ENCODE data around the gene ZMAT5. TPM values are rescaled to one million over a fixed set of nuclear protein-coding genes. Genes with fewer than 3 reads are reported as not detected.

The ZMAT5 gene
- total RNA-seq, 1 donor from 2014 or later: 20.2 TPM

- no peaks in the 10 kb centered on the region for H3K9me3 Mint-ChIP-seq (ENCODE audit: unreplicated experiment)
- DNase-seq (ENCODE audit: low spot score): no peak
- H3K27me3 Mint-ChIP-seq (ENCODE audit: unreplicated experiment): peaks cover 14% of the 10 kb centered on the region
- H3K4me1 Mint-ChIP-seq (ENCODE audit: unreplicated experiment): no peaks in the 10 kb centered on the region
- H3K4me3 Mint-ChIP-seq (ENCODE audit: unreplicated experiment): no peak within 1 kb of the TSS
- TF ChIP-seq, protein P1, sequence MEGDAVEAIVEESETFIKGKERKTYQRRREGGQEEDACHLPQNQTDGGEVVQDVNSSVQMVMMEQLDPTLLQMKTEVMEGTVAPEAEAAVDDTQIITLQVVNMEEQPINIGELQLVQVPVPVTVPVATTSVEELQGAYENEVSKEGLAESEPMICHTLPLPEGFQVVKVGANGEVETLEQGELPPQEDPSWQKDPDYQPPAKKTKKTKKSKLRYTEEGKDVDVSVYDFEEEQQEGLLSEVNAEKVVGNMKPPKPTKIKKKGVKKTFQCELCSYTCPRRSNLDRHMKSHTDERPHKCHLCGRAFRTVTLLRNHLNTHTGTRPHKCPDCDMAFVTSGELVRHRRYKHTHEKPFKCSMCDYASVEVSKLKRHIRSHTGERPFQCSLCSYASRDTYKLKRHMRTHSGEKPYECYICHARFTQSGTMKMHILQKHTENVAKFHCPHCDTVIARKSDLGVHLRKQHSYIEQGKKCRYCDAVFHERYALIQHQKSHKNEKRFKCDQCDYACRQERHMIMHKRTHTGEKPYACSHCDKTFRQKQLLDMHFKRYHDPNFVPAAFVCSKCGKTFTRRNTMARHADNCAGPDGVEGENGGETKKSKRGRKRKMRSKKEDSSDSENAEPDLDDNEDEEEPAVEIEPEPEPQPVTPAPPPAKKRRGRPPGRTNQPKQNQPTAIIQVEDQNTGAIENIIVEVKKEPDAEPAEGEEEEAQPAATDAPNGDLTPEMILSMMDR (IDR thresholded peaks at IDR 0.05; ENCODE audit: unreplicated experiment): no peak
- H3K36me3 Mint-ChIP-seq (ENCODE audit: low read depth, unreplicated experiment): no peaks in the 10 kb centered on the region
- H3K27ac Mint-ChIP-seq (ENCODE audit: unreplicated experiment): no peak within 1 kb of the TSS
These were observed 46.7 kb downstream of the ZMAT5 start, which contains the start of gene CABP7 for GRCh38 chr22:29719899-29720645. Gene CABP7, plus strand, starts transcription at chr22:29720003. Its CDS starts 422 bp downstream, at chr22:29720425.

GRCh38 chr22:29718949-29719898 lies 47.6 kb downstream of the ZMAT5 start:
- Mint-ChIP-seq H3K4me1 (ENCODE audit: unreplicated experiment) (no peaks in the 10 kb centered on the region), H3K9me3 (ENCODE audit: unreplicated experiment) (no peaks in the 10 kb centered on the region), H3K27ac (ENCODE audit: unreplicated experiment) (no peak overlapping the region), H3K4me3 (ENCODE audit: unreplicated experiment) (no peak overlapping the region), H3K27me3 (ENCODE audit: unreplicated experiment) (peaks cover 14% of the 10 kb centered on the region), H3K36me3 (ENCODE audit: low read depth, unreplicated experiment) (no peaks in the 10 kb centered on the region)
- DNase-seq (ENCODE audit: low spot score): no peak
- TF ChIP-seq, protein P1 (IDR thresholded peaks at IDR 0.05; ENCODE audit: unreplicated experiment): no peak

- H3K4me1 Mint-ChIP-seq (ENCODE audit: unreplicated experiment): no peaks in the 10 kb centered on the region
- no peaks in the 10 kb centered on the region for H3K9me3 Mint-ChIP-seq (ENCODE audit: unreplicated experiment)
- peaks cover 12% of the 10 kb centered on the region for H3K27me3 Mint-ChIP-seq (ENCODE audit: unreplicated experiment)
- no peak overlapping the region for H3K27ac Mint-ChIP-seq (ENCODE audit: unreplicated experiment)
- H3K4me3 Mint-ChIP-seq (ENCODE audit: unreplicated experiment): no peak overlapping the region
- H3K36me3 Mint-ChIP-seq (ENCODE audit: low read depth, unreplicated experiment): no peaks in the 10 kb centered on the region
- no peak for DNase-seq (ENCODE audit: low spot score)
- TF ChIP-seq, protein P1 (IDR thresholded peaks at IDR 0.05; ENCODE audit: unreplicated experiment): no peak
These were observed 49.0 kb downstream of the ZMAT5 start for GRCh38 chr22:29717789-29718188.

GRCh38 chr22:29716814-29717545 lies 49.8 kb downstream of the ZMAT5 start:
- peak; percentile 91 for DNase-seq (ENCODE audit: low spot score)
- TF ChIP-seq, protein P1 (IDR thresholded peaks at IDR 0.05; ENCODE audit: unreplicated experiment): no peak
- no peaks in the 10 kb centered on the region for H3K4me1 Mint-ChIP-seq (ENCODE audit: unreplicated experiment)
- H3K27ac Mint-ChIP-seq (ENCODE audit: unreplicated experiment): no peak overlapping the region
- H3K9me3 Mint-ChIP-seq (ENCODE audit: unreplicated experiment): no peaks in the 10 kb centered on the region
- H3K36me3 Mint-ChIP-seq (ENCODE audit: low read depth, unreplicated experiment): no peaks in the 10 kb centered on the region
- no peak overlapping the region for H3K4me3 Mint-ChIP-seq (ENCODE audit: unreplicated experiment)
- H3K27me3 Mint-ChIP-seq (ENCODE audit: unreplicated experiment): peaks cover 10% of the 10 kb centered on the region

Data from endothelial cell (in vitro differentiated cells).